ENCODE results near the gene STAC2.

The STAC2 gene

GRCh38 chr17:39218906-39219305 is 6.8 kb downstream of the STAC2 start:
- in situ Hi-C loops (cut with HindIII; ENCODE audit: low pct_ligation_motif_present, low sequenced_read_pairs): no loop called here
- no peaks in the 10 kb centered on the region for H3K36me3 ChIP-seq (replicated peaks)
- no peak for DNase-seq
- H3K4me3 ChIP-seq (ENCODE audit: low read depth, low read length): no peak overlapping the region
- no peak for TF ChIP-seq CTCF (IDR thresholded peaks at IDR 0.05; ENCODE audit: low read depth, low read length, missing control alignments)
- peaks cover 12% of the 10 kb centered on the region for H3K27me3 ChIP-seq (replicated peaks)
- H3K27ac ChIP-seq: no peak overlapping the region

GRCh38 chr17:39217734-39218369 is 7.9 kb downstream of the STAC2 start:
- TF ChIP-seq CTCF (IDR thresholded peaks at IDR 0.05; ENCODE audit: low read depth, low read length, missing control alignments): no peak
- Histone ChIP-seq H3K27ac (no peak overlapping the region), H3K27me3 (replicated peaks) (peaks cover 12% of the 10 kb centered on the region), H3K36me3 (replicated peaks) (no peaks in the 10 kb centered on the region), H3K4me3 (ENCODE audit: low read depth, low read length) (no peak overlapping the region)
- in situ Hi-C loops (cut with HindIII; ENCODE audit: low pct_ligation_motif_present, low sequenced_read_pairs): no loop called here
- no peak for DNase-seq

- DNase-seq: peak; percentile 33
- no peak overlapping the region for H3K4me3 ChIP-seq (ENCODE audit: low read depth, low read length)
- H3K36me3 ChIP-seq (replicated peaks): no peaks in the 10 kb centered on the region
- TF ChIP-seq CTCF (IDR thresholded peaks at IDR 0.05; ENCODE audit: low read depth, low read length, missing control alignments): no peak
- H3K27me3 ChIP-seq (replicated peaks): peaks cover 12% of the 10 kb centered on the region
- no peak overlapping the region for H3K27ac ChIP-seq
- in situ Hi-C loops (cut with HindIII; ENCODE audit: low pct_ligation_motif_present, low sequenced_read_pairs): no loop called here
These were observed 11.9 kb downstream of the STAC2 start for GRCh38 chr17:39213852-39214251.

- TF ChIP-seq CTCF (IDR thresholded peaks at IDR 0.05; ENCODE audit: low read depth, low read length, missing control alignments): no peak
- Histone ChIP-seq H3K4me3 (ENCODE audit: low read depth, low read length) (no peak overlapping the region), H3K27ac (no peak overlapping the region), H3K27me3 (replicated peaks) (peaks cover 9% of the 10 kb centered on the region), H3K36me3 (replicated peaks) (no peaks in the 10 kb centered on the region)
- no peak for DNase-seq
- in situ Hi-C loops (cut with HindIII; ENCODE audit: low pct_ligation_motif_present, low sequenced_read_pairs): no loop called here
These were observed 12.8 kb downstream of the STAC2 start for GRCh38 chr17:39212841-39213480.

GRCh38 chr17:39212195-39212810 is 13.4 kb downstream of the STAC2 start:
- DNase-seq: no peak
- H3K4me3 ChIP-seq (ENCODE audit: low read depth, low read length): no peak overlapping the region
- H3K36me3 ChIP-seq (replicated peaks): no peaks in the 10 kb centered on the region
- H3K27me3 ChIP-seq (replicated peaks): peaks cover 6% of the 10 kb centered on the region
- TF ChIP-seq CTCF (IDR thresholded peaks at IDR 0.05; ENCODE audit: low read depth, low read length, missing control alignments): no peak
- no peak overlapping the region for H3K27ac ChIP-seq
- in situ Hi-C loops (cut with HindIII; ENCODE audit: low pct_ligation_motif_present, low sequenced_read_pairs): no loop called here

All from brain microvascular endothelial cell (primary cell).